ENCODE data around the gene PMEL. TPM values are rescaled to one million over a fixed set of nuclear protein-coding genes. Genes with fewer than 3 reads are reported as not detected.
"Not testable (repeated sequence)": the region's sequence is repeated elsewhere in the genome, so short reads cannot be mapped to it uniquely, and the experiment has no call there.

Gene PMEL
- total and polyA plus RNA-seq, 7 donors = 0.14 to 0.37 (median 0.22) TPM; not detected in 3

DNA sequence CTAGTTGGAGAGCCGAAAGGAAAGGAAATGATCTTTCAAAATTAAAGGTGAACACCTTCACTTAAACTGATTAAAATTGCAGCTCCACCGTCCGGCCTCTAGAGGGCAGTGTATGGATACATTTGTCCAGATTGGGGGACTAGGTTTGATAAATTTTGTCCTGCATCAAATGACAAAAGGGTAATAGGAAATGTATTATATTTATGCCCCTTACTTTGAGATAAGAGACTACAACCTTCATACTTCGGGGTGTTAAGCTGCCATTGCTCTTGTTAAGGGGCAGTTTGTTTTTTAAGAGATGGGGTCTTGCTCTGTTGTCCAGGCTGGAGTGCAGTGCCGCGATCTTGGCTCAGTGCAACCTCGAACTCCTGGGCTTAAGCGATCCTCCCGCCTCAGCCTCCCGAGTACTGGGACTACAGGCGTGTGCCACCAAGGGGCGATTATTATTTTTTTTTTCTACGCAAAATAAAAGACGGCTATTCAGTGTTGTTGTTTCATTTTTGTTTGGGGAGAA, 30.4 kb upstream of the PMEL start:
- intact Hi-C loops (cut with DNase I) = loop anchor here (2.0 to 10.0 kb wide), 3 partner anchors 41 to 109 kb away; partner anchors contain the start of genes PA2G4 (in 1 of the 2) and RPS26 (in 1 of the 2)
- H3K36me3 ChIP-seq (ENCODE audit: insufficient read depth in 1 of 2, low read depth in 1 of 2) = peaks cover 9 to 42% of the 10 kb centered on the region in 2 donors
- TF ChIP-seq, protein P1, sequence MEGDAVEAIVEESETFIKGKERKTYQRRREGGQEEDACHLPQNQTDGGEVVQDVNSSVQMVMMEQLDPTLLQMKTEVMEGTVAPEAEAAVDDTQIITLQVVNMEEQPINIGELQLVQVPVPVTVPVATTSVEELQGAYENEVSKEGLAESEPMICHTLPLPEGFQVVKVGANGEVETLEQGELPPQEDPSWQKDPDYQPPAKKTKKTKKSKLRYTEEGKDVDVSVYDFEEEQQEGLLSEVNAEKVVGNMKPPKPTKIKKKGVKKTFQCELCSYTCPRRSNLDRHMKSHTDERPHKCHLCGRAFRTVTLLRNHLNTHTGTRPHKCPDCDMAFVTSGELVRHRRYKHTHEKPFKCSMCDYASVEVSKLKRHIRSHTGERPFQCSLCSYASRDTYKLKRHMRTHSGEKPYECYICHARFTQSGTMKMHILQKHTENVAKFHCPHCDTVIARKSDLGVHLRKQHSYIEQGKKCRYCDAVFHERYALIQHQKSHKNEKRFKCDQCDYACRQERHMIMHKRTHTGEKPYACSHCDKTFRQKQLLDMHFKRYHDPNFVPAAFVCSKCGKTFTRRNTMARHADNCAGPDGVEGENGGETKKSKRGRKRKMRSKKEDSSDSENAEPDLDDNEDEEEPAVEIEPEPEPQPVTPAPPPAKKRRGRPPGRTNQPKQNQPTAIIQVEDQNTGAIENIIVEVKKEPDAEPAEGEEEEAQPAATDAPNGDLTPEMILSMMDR (IDR thresholded peaks at IDR 0.05) = peak; percentile 79
- peaks cover 17% of the 10 kb centered on the region for H3K4me1 ChIP-seq
- DNase-seq (peak; percentile 46 to 65), ATAC-seq (peak; percentile 43 to 75 (median 56))
- H3K4me3 ChIP-seq = peak overlapping the region; percentile 68
- 21 to 27% (median 21%) methylated on average over 14 of the region's 14 CpGs for WGBS, 3 donors
- no peaks in the 10 kb centered on the region for H3K27me3 ChIP-seq (ENCODE audit: insufficient read depth in 3 of 3, low read length in 2 of 3)
- H3K27ac ChIP-seq = peak overlapping the region; percentile 84
- H3K9me3 ChIP-seq = no peaks in the 10 kb centered on the region

DNA sequence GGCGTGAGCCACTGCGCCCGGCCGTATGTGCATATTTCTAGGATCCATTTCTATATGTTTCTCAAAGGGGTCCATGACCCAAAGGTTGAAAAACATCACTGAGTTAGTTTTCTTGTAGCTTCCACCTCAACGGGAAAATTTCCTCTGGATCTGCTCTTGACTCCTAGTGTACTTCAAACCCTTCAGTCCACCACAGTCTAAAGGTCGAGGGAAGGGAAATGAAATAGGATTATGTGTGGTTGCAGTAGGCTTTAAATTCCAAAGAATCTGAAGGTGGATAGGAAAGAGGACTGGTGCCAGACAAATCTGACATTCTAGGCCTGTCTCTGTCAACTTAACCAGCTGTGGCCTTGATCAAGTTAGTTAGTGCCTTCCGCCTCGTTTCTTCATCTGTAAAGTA, 29.5 kb upstream of the PMEL start:
- DNase-seq = no peak
- Histone ChIP-seq H3K4me3 (no peak overlapping the region), H3K27ac (no peak overlapping the region), H3K4me1 (peaks cover 13% of the 10 kb centered on the region), H3K27me3 (ENCODE audit: insufficient read depth in 3 of 3, low read length in 2 of 3) (no peaks in the 10 kb centered on the region), H3K9me3 (no peaks in the 10 kb centered on the region), H3K36me3 (ENCODE audit: insufficient read depth in 1 of 2, low read depth in 1 of 2) (peaks cover 13 to 51% of the 10 kb centered on the region in 2 donors)
- no peak for ATAC-seq
- TF ChIP-seq, protein P1 (IDR thresholded peaks at IDR 0.05) = no peak
- WGBS, 3 donors = 66 to 80% (median 77%) methylated on average over 8 of the region's 8 CpGs
- intact Hi-C loops (cut with DNase I) = loop anchor here in 1 of 2 donors (5.0 to 10.0 kb wide), 2 partner anchors 42 to 109 kb away; partner anchors contain the start of gene PA2G4

DNA sequence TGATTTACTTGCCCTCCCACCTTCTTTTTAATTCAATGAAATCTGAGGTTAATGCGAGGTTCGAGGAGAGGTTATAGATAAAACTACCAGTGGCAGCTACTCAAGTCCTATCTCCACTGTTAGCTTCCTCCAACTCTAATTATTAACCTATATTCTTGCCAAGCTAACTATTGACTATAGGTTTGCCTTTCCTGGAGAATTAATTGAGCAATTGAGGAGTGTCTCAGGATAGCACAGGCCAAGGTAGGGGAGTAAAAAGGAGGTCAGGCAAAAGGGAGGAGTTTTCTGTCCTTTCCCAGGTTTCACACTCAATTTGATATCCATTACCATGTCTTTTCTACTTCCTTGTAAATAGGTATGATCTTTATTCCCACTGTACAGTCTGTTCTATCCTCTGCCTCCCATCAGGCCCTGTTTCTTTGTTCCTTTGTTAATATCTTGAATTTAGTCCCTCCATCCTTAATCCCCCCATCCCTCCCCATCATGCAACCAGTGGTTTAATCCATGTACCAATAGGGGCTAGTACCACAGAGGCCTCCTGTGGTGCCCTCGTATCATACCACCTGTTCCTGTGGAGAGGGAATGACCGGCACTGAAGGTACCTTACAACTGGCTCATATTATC, 27.5 kb upstream of the PMEL start:
- no peak overlapping the region for H3K27ac ChIP-seq
- TF ChIP-seq, protein P1 (IDR thresholded peaks at IDR 0.05) = no peak
- no peak for DNase-seq
- H3K9me3 ChIP-seq = no peaks in the 10 kb centered on the region
- intact Hi-C loops (cut with DNase I) = loop anchor here in 1 of 2 donors (10.0 kb wide), 1 partner anchor 111 kb away; the partner anchor contains the start of gene PA2G4
- WGBS, 3 donors = 73 to 81% (median 77%) methylated on average over 4 of the region's 4 CpGs
- no peaks in the 10 kb centered on the region for H3K27me3 ChIP-seq (ENCODE audit: insufficient read depth in 3 of 3, low read length in 2 of 3)
- H3K36me3 ChIP-seq (ENCODE audit: insufficient read depth in 1 of 2, low read depth in 1 of 2) = peaks cover 13 to 72% of the 10 kb centered on the region in 2 donors
- no peak for ATAC-seq
- no peak overlapping the region for H3K4me3 ChIP-seq
- H3K4me1 ChIP-seq = peaks cover 9% of the 10 kb centered on the region

DNA sequence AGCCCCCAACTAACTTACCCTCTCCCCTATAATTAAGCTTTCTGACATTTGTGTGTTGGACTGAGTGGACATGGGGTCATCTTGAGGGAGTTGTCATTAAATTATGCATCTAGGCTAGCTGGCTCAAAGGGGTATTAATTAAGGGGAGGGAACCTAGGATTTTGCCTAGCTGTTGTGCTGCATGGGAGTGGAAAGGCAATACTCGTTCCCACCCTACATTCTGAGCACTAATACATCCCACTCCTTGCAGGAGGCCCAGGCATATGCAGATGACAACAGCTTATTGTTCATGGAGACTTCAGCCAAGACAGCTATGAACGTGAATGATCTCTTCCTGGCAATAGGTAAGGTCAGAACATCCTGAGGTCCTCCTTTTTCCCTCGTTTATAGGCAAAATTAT, 25.3 kb upstream of the PMEL start:
- intact Hi-C loops (cut with DNase I) = loop anchor here in 1 of 2 donors (10.0 kb wide), 1 partner anchor 114 kb away; the partner anchor contains the start of gene PA2G4
- H3K4me1 ChIP-seq = no peaks in the 10 kb centered on the region

DNA sequence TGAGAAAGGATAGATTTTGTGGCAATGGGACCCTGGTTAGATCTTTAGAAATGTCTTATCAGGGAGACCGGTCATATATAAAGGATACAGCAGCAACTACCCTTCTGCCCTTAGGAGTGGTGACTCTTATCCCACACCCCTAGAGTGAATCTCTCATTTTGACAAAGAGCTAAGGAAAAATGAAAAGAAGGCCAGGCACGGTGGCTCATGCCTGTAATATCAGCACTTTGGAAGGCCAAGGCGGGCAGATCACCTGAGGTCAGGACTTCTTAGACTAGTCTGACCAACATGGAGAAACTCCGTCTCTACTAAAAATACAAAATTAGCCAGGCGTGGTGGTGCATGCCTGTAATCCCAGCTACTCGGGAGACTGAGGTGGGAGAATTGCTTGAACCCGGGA, 20.1 kb upstream of the PMEL start:
- H3K27ac ChIP-seq; H3K9me3 ChIP-seq; H3K4me1 ChIP-seq; DNase-seq; H3K4me3 ChIP-seq; H3K27me3 ChIP-seq (ENCODE audit: insufficient read depth in 3 of 3, low read length in 2 of 3); intact Hi-C loops (cut with DNase I); ATAC-seq: not testable (repeated sequence)
- 89 to 94% (median 94%) methylated on average over 7 of the region's 7 CpGs for WGBS, 3 donors
- H3K36me3 ChIP-seq (ENCODE audit: insufficient read depth in 1 of 2, low read depth in 1 of 2) = peaks cover 6 to 95% of the 10 kb centered on the region in 2 donors

More for the DNA sequence above, 25.3 kb upstream of the PMEL start:
- no peak for ATAC-seq
- no peak for DNase-seq
- Histone ChIP-seq H3K36me3 (ENCODE audit: insufficient read depth in 1 of 2, low read depth in 1 of 2) (peaks cover 13 to 94% of the 10 kb centered on the region in 2 donors), H3K27me3 (ENCODE audit: insufficient read depth in 3 of 3, low read length in 2 of 3) (no peaks in the 10 kb centered on the region), H3K27ac (no peak overlapping the region), H3K4me3 (no peak overlapping the region), H3K9me3 (no peaks in the 10 kb centered on the region)
- TF ChIP-seq, protein P1 (IDR thresholded peaks at IDR 0.05) = no peak
- 82 to 88% (median 87%) methylated on average over 3 of the region's 3 CpGs for WGBS, 3 donors

Data from psoas muscle (tissue), 8 donors.